GM13976 (cell line): Measurements from ENCODE around the gene FHOD3.
A peak's percentile ranks its signal among the peaks of the same experiment; 100 is the strongest.

Experiments used
- DNase-seq: peaks from one replicate; pipeline ENCODE4 v3.0.0; 2012; ENCODE audit warnings: low spot score
- CTCF ChIP-seq: IDR thresholded peaks from 2 replicates; pipeline ENCODE4 v1.5.1; 2012; ENCODE audit warnings: borderline replicate concordance, mild to moderate bottlenecking; ENCODE audit not compliant: insufficient read depth; ENCODE audit errors: extremely low read depth, missing control alignments, control extremely low read depth
- in situ Hi-C: fragments of 300-500 bp; cut with MboI; formaldehyde crosslinking; loops from one replicate; pipeline ENCODE4 v1.12.0; 2022; ENCODE audit warnings: low sequenced_read_pairs, mixed read lengths, inconsistent platforms; ENCODE audit not compliant: unreplicated experiment

FHOD3 gene

GRCh38 chr18:36635414-36636096 lies 338.0 kb downstream of the FHOD3 start:
- no peak for TF ChIP-seq CTCF
- peak; percentile 40 for DNase-seq
- in situ Hi-C loops: no loop called here

- in situ Hi-C loops: no loop called here
Observed at GRCh38 chr18:36636237-36636817, 338.8 kb downstream of the FHOD3 start.

GRCh38 chr18:36638224-36638623 lies 340.7 kb downstream of the FHOD3 start:
- peak; percentile 71 for DNase-seq

More at GRCh38 chr18:36636237-36636817, 338.8 kb downstream of the FHOD3 start:
- no peak for DNase-seq
- TF ChIP-seq CTCF: no peak

GRCh38 chr18:36640021-36640952 lies 342.8 kb downstream of the FHOD3 start:
- no peak for TF ChIP-seq CTCF
- no peak for DNase-seq
- in situ Hi-C loops: no loop called here

More at GRCh38 chr18:36638224-36638623, 340.7 kb downstream of the FHOD3 start:
- in situ Hi-C loops: no loop called here
- no peak for TF ChIP-seq CTCF

GRCh38 chr18:36643061-36643460 lies 345.5 kb downstream of the FHOD3 start:
- in situ Hi-C loops: no loop called here
- no peak for TF ChIP-seq CTCF
- no peak for DNase-seq

GRCh38 chr18:36648803-36649202 lies 351.3 kb downstream of the FHOD3 start:
- in situ Hi-C loops: no loop called here
- no peak for DNase-seq
- no peak for TF ChIP-seq CTCF
